H9 (cell line): ENCODE data around the gene PROX2. TPM values are rescaled to one million over a fixed set of nuclear protein-coding genes. Genes with fewer than 3 reads are reported as not detected.

Experiments used
- DNase-seq: peaks from one replicate; pipeline ENCODE4 v3.0.0-alpha.2; 2017
- H2AFZ ChIP-seq: one replicate; pipeline ENCODE4 v1.6.1; 2013; ENCODE audit warnings: mild to moderate bottlenecking, low read length, control low read depth, moderate library complexity
- H2AK5ac ChIP-seq: 2 replicates; pipeline ENCODE4 v1.6.1; 2013; ENCODE audit warnings: low read length, control low read depth, mixed read lengths; ENCODE audit not compliant: insufficient read length
- H2BK120ac ChIP-seq: one replicate; pipeline ENCODE4 v1.6.1; 2013; ENCODE audit warnings: low read depth, mild to moderate bottlenecking, low read length, control low read depth, inconsistent platforms; ENCODE audit not compliant: poor library complexity, severe bottlenecking
- H2BK12ac ChIP-seq: 2 replicates; pipeline ENCODE4 v1.6.1; 2013; ENCODE audit warnings: low read length, control low read depth, mixed read lengths, low read depth; ENCODE audit not compliant: insufficient read length
- H2BK15ac ChIP-seq: 2 replicates; pipeline ENCODE4 v1.6.1; 2013; ENCODE audit warnings: low read depth, low read length, control low read depth
- H2BK20ac ChIP-seq: one replicate; pipeline ENCODE4 v1.6.1; 2013; ENCODE audit warnings: low read depth, mild to moderate bottlenecking, low read length, control low read depth, inconsistent platforms; ENCODE audit not compliant: poor library complexity, severe bottlenecking
- H2BK5ac ChIP-seq: 2 replicates; pipeline ENCODE4 v1.6.1; 2013; ENCODE audit warnings: low read length, control low read depth, mixed read lengths; ENCODE audit not compliant: insufficient read length
- H3K14ac ChIP-seq: 2 replicates; pipeline ENCODE4 v1.6.1; 2013; ENCODE audit warnings: low read length, control low read depth; ENCODE audit not compliant: insufficient read depth
- H3K18ac ChIP-seq: 2 replicates; pipeline ENCODE4 v1.6.1; 2013; ENCODE audit warnings: low read depth, mild to moderate bottlenecking, mixed read lengths, low read length, control low read depth; ENCODE audit not compliant: insufficient read length
- H3K23ac ChIP-seq: 2 replicates; pipeline ENCODE4 v1.6.1; 2013; ENCODE audit warnings: low read length, control low read depth, mixed read lengths, low read depth; ENCODE audit not compliant: insufficient read length
- H3K23me2 ChIP-seq: 2 replicates; pipeline ENCODE4 v1.6.1; 2013; ENCODE audit warnings: low read depth, mild to moderate bottlenecking, mixed read lengths, low read length, control low read depth; ENCODE audit not compliant: insufficient read length, poor library complexity, severe bottlenecking
- H3K27ac ChIP-seq: 2 replicates; pipeline ENCODE4 v1.5.1; 2013; ENCODE audit warnings: low read length, control low read depth, mixed read lengths, low read depth; ENCODE audit not compliant: insufficient read length
- H3K27me3 ChIP-seq: 2 replicates; pipeline ENCODE4 v1.6.1; 2013; ENCODE audit warnings: low read length, control low read depth, inconsistent platforms; ENCODE audit not compliant: insufficient read depth
- H3K4ac ChIP-seq: 2 replicates; pipeline ENCODE4 v1.6.1; 2013; ENCODE audit warnings: low read depth, mild to moderate bottlenecking, control low read depth, inconsistent platforms, low read length, moderate library complexity
- H3K4me1 ChIP-seq: 2 replicates; pipeline ENCODE4 v1.6.1; 2013; ENCODE audit warnings: low read length, control low read depth, inconsistent platforms; ENCODE audit not compliant: insufficient read depth
- H3K4me2 ChIP-seq: 2 replicates; pipeline ENCODE4 v1.6.1; 2013; ENCODE audit warnings: low read length, control low read depth, mixed read lengths; ENCODE audit not compliant: insufficient read length, insufficient read depth
- H3K56ac ChIP-seq: 2 replicates; pipeline ENCODE4 v1.6.1; 2013; ENCODE audit warnings: low read depth, mild to moderate bottlenecking, mixed read lengths, low read length, control low read depth; ENCODE audit not compliant: insufficient read length
- H3K79me1 ChIP-seq: 2 replicates; pipeline ENCODE4 v1.6.1; 2013; ENCODE audit warnings: low read depth, mild to moderate bottlenecking, moderate library complexity, low read length, control low read depth, inconsistent platforms; ENCODE audit not compliant: insufficient read depth, poor library complexity, severe bottlenecking
- H3K79me2 ChIP-seq: 2 replicates; pipeline ENCODE4 v1.6.1; 2013; ENCODE audit warnings: low read length, control low read depth, inconsistent platforms; ENCODE audit not compliant: insufficient read depth
- H3K9ac ChIP-seq: 2 replicates; pipeline ENCODE4 v1.6.1; 2013; ENCODE audit warnings: low read length, control low read depth, mixed read lengths; ENCODE audit not compliant: insufficient read length; ENCODE audit errors: extremely low read depth
- H3K9me3 ChIP-seq: one replicate; pipeline ENCODE4 v1.6.1; 2013; ENCODE audit warnings: low read depth, low read length, inconsistent platforms; ENCODE audit not compliant: control insufficient read depth
- H3T11ph ChIP-seq: one replicate; pipeline ENCODE4 v1.6.1; 2013; ENCODE audit warnings: mild to moderate bottlenecking, low read length, control low read depth, inconsistent platforms
- H4K20me1 ChIP-seq: one replicate; pipeline ENCODE4 v1.6.1; 2013; ENCODE audit not compliant: control insufficient read depth, insufficient read length, insufficient read depth
- H4K5ac ChIP-seq: 2 replicates; pipeline ENCODE4 v1.6.1; 2013; ENCODE audit warnings: low read depth, mild to moderate bottlenecking, mixed read lengths, low read length, control low read depth; ENCODE audit not compliant: insufficient read length
- H4K8ac ChIP-seq: replicated peaks from 2 replicates; pipeline ENCODE4 v1.6.1; 2013; ENCODE audit warnings: low read length, control low read depth, mixed read lengths, low read depth; ENCODE audit not compliant: insufficient read length
- H4K91ac ChIP-seq: 2 replicates; pipeline ENCODE4 v1.6.1; 2013; ENCODE audit warnings: low read depth, mild to moderate bottlenecking, moderate library complexity, mixed read lengths, low read length, control low read depth; ENCODE audit not compliant: insufficient read length
- H3K27ac Mint-ChIP-seq, 3 experiments: 2 replicates in 2 of 3; 3 replicates in 1 of 3; pipeline ENCODE4 v1.8.0; 2020 to 2021; ENCODE audit warnings: mixed read lengths in 3 of 3, mild to moderate bottlenecking in 1 of 3, moderate library complexity in 1 of 3
- H3K27me3 Mint-ChIP-seq: 2 replicates; pipeline ENCODE4 v1.8.0; 2021; ENCODE audit warnings: low read depth, mild to moderate bottlenecking, moderate library complexity, mixed read lengths
- H3K36me3 Mint-ChIP-seq, 3 experiments: 2 replicates in 2 of 3; 3 replicates in 1 of 3; pipeline ENCODE4 v1.8.0; 2020 to 2021; ENCODE audit warnings: low read depth in 3 of 3, mixed read lengths in 3 of 3; ENCODE audit not compliant: insufficient read depth in 1 of 3
- H3K4me1 Mint-ChIP-seq, 2 experiments: 2 replicates each; pipeline ENCODE4 v1.8.0; 2020; ENCODE audit warnings: mixed read lengths in 2 of 2
- H3K4me3 Mint-ChIP-seq, 2 experiments: 2 replicates in 1 of 2; 3 replicates in 1 of 2; pipeline ENCODE4 v1.8.0; 2020 to 2021; ENCODE audit warnings: mild to moderate bottlenecking in 2 of 2, mixed read lengths in 2 of 2, moderate library complexity in 1 of 2
- H3K9me3 Mint-ChIP-seq, 2 experiments: 2 replicates in 1 of 2; 3 replicates in 1 of 2; pipeline ENCODE4 v1.8.0; 2020; ENCODE audit warnings: mild to moderate bottlenecking in 2 of 2, mixed read lengths in 2 of 2, moderate library complexity in 1 of 2
- CTCF ChIP-seq: fragments of 200-600 bp; sonication (generic); conservative IDR thresholded peaks from 3 replicates; pipeline ENCODE4 v1.8.0; 2021; ENCODE audit warnings: antibody characterized with exemption, mild to moderate bottlenecking
- WGBS: extraction: QIAGEN DNeasy Blood & Tissue Kit; methylation state at CpG from one replicate; pipeline ENCODE4 v1.1.7; 2013; ENCODE audit warnings: missing lambda C conversion rate, low lambda C conversion rate, mixed read lengths; ENCODE audit not compliant: insufficient read length; ENCODE audit errors: extremely low coverage; 5-methylcytosine and 5-hydroxymethylcytosine counted together
- total RNA-seq: library from RNA; stranded (reverse); gene quantifications from 2 replicates; pipeline ENCODE4 v1.2.1, GENCODE V29; 2021

The PROX2 gene
- total RNA-seq, 1 experiment from 2014 or later = not detected

GRCh38 chr14:74905595-74906142 is 29.7 kb upstream of the PROX2 start:
- H3K9me3 Mint-ChIP-seq = no peaks in the 10 kb centered on the region
- Histone ChIP-seq H2BK120ac (no peak overlapping the region), H3K9me3 (no peaks in the 10 kb centered on the region), H3T11ph (no peak overlapping the region), H4K20me1 (no peaks in the 10 kb centered on the region), H3K27ac (no peak overlapping the region), H3K23ac (no peak overlapping the region), H3K56ac (no peak overlapping the region), H3K79me2 (no peaks in the 10 kb centered on the region), H3K4me2 (no peak overlapping the region), H3K14ac (no peak overlapping the region), H2BK5ac (no peak overlapping the region), H2BK15ac (no peak overlapping the region), H3K18ac (no peak overlapping the region), H2BK12ac (no peak overlapping the region), H4K8ac (no peak overlapping the region), H2AFZ (no peak overlapping the region), H4K5ac (no peak overlapping the region), H3K23me2 (no peaks in the 10 kb centered on the region), H3K4ac (no peak overlapping the region), H3K27me3 (no peaks in the 10 kb centered on the region), H3K9ac (no peak overlapping the region), H2BK20ac (no peak overlapping the region), H3K79me1 (no peaks in the 10 kb centered on the region), H3K4me1 (no peaks in the 10 kb centered on the region), H4K91ac (no peak overlapping the region), H2AK5ac (no peak overlapping the region)
- TF ChIP-seq CTCF = peak; percentile 98
- WGBS = no CpG with 5 or more reads among the region's 14 CpGs
- H3K36me3 Mint-ChIP-seq = peaks cover 23 to 45% (median 27%) of the 10 kb centered on the region in 3 experiments
- H3K4me3 Mint-ChIP-seq = no peak overlapping the region
- H3K27me3 Mint-ChIP-seq = no peaks in the 10 kb centered on the region; the same call in 1 of the 2 replicates
- peaks cover 15 to 18% of the 10 kb centered on the region in 2 experiments for H3K4me1 Mint-ChIP-seq
- DNase-seq = peak; percentile 72
- H3K27ac Mint-ChIP-seq = no peak overlapping the region
